Activated CD8-positive, alpha-beta T cell treated with anti-CD3 and anti-CD28 coated beads for 36 hours (primary cell): ENCODE data around the gene LTB. TPM values are rescaled to one million over a fixed set of nuclear protein-coding genes. Genes with fewer than 3 reads are reported as not detected.
"Not testable (repeated sequence)": the region's sequence is repeated elsewhere in the genome, so short reads cannot be mapped to it uniquely, and the experiment has no call there.

ENCODE experiments used
- ATAC-seq: fragments of 200-7000 bp; cut with Tn5 transposase; one replicate; pipeline ENCODE4 v1.10.0; 2021; ENCODE audit warnings: mild to moderate bottlenecking, moderate library complexity
- CTCF ChIA-PET: fragments of 350-600 bp; sonication (Branson Sonifier 250); formaldehyde crosslinking; loops from one replicate; lab custom pipeline; 2021; ENCODE audit warnings: antibody characterized with exemption; lab: Charles Lee
- POLR2A ChIA-PET: fragments of 350-600 bp; sonication (Branson Sonifier 250); formaldehyde crosslinking; loops from one replicate; lab custom pipeline; 2021; ENCODE audit warnings: antibody characterized with exemption; lab: Charles Lee
- DNase-seq: peaks from one replicate; pipeline ENCODE4 v3.0.0-alpha.2; 2020
- H3K27ac Mint-ChIP-seq: one replicate; pipeline ENCODE4 v1.8.0; 2021; ENCODE audit warnings: mild to moderate bottlenecking, mixed read lengths
- H3K27me3 Mint-ChIP-seq: one replicate; pipeline ENCODE4 v1.8.0; 2021; ENCODE audit warnings: mixed read lengths
- H3K36me3 Mint-ChIP-seq: one replicate; pipeline ENCODE4 v1.8.0; 2021; ENCODE audit warnings: low read depth, mixed read lengths
- H3K4me1 Mint-ChIP-seq: one replicate; pipeline ENCODE4 v1.8.0; 2021; ENCODE audit warnings: low read depth, mixed read lengths
- H3K4me3 Mint-ChIP-seq: one replicate; pipeline ENCODE4 v1.8.0; 2021; ENCODE audit warnings: mild to moderate bottlenecking, moderate library complexity, mixed read lengths
- H3K9me3 Mint-ChIP-seq: one replicate; pipeline ENCODE4 v1.8.0; 2021; ENCODE audit warnings: mixed read lengths
- intact Hi-C: fragments of 100-400 bp; cut with micrococcal nuclease; formaldehyde crosslinking; loops from one replicate; pipeline ENCODE4 v1.10.0; 2022
- total RNA-seq, 2 experiments: library from RNA; stranded (reverse); gene quantifications; one replicate each; pipeline ENCODE4 v1.2.3, GENCODE V29; 2021
- TF ChIP-seq, protein P1 (sequence below): fragments of 200-600 bp; IDR thresholded peaks from one replicate; pipeline ENCODE4 v1.8.0; 2022; ENCODE audit warnings: antibody characterized with exemption, mild to moderate bottlenecking

Gene LTB
- total RNA-seq, 2 experiments from 2014 or later, result 368 to 375 TPM

DNA sequence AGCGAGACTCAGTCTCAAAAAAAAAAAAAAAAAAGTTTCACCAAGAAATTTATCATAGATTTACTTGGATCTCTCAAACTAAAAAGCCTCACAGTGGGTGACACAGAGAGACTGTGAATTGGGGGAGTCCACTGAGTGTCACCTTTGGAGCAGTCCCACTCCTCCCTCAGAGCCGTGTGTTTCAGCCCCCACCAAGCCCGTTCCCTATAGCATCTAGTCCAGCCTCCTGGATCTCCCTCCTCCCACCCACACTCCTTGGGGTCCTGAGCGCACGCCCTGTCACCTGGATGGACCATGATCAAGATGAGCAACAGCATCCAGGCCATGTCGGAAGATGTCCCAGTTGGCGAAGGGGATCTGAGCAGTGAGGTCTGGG, 10.2 kb upstream of the LTB start:
- no peaks in the 10 kb centered on the region for H3K27me3 Mint-ChIP-seq
- intact Hi-C loops, result no loop called here
- TF ChIP-seq, protein P1, sequence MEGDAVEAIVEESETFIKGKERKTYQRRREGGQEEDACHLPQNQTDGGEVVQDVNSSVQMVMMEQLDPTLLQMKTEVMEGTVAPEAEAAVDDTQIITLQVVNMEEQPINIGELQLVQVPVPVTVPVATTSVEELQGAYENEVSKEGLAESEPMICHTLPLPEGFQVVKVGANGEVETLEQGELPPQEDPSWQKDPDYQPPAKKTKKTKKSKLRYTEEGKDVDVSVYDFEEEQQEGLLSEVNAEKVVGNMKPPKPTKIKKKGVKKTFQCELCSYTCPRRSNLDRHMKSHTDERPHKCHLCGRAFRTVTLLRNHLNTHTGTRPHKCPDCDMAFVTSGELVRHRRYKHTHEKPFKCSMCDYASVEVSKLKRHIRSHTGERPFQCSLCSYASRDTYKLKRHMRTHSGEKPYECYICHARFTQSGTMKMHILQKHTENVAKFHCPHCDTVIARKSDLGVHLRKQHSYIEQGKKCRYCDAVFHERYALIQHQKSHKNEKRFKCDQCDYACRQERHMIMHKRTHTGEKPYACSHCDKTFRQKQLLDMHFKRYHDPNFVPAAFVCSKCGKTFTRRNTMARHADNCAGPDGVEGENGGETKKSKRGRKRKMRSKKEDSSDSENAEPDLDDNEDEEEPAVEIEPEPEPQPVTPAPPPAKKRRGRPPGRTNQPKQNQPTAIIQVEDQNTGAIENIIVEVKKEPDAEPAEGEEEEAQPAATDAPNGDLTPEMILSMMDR, result no peak
- DNase-seq, result no peak
- peak; percentile 19 for ATAC-seq
- ChIA-PET CTCF (interaction anchor here (1.3 to 38.9 kb wide), 3 partner anchors 21 to 147 kb away, joined by 3 to 2542 read pairs (median 132); partner anchors contain the start of genes AIF1, ATP6V1G2, DDX39B and LST1), POLR2A (interaction anchor here (0.8 to 34.3 kb wide), 6 partner anchors 22 to 68 kb away, joined by 3 to 1181 read pairs (median 4); partner anchors contain the start of genes C6orf47, LST1, LTA and LTB)
- H3K4me1 Mint-ChIP-seq, result peaks cover 59% of the 10 kb centered on the region
- peak overlapping the region; percentile 88 for H3K27ac Mint-ChIP-seq
- no peaks in the 10 kb centered on the region for H3K9me3 Mint-ChIP-seq
- H3K36me3 Mint-ChIP-seq, result peaks cover 13% of the 10 kb centered on the region
- peak overlapping the region; percentile 76 for H3K4me3 Mint-ChIP-seq

DNA sequence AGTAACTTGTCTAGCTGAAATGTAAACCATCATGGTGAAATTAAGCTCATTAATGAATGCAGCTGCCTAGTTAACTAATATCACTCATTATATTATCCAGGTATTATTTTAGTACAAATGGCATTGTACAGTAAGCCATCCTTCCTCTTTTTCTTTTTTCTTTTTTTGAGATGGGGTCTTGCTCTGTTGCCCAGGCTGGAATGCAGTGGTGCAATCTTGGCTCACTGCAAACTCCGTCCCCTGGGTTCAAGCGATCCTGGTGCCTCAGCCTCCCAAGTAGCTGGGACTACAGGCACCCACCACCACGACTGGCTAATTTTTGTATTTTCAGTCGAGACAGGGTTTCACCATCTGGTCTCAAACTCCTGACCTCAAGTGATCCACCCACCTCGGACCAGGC, 8.5 kb upstream of the LTB start:
- POLR2A ChIA-PET, result interaction anchor here (1.1 to 34.3 kb wide), 2 partner anchors 20 to 49 kb away, joined by 3 to 1181 read pairs; partner anchors contain the start of genes DDX39B, LST1, LTA and LTB

DNA sequence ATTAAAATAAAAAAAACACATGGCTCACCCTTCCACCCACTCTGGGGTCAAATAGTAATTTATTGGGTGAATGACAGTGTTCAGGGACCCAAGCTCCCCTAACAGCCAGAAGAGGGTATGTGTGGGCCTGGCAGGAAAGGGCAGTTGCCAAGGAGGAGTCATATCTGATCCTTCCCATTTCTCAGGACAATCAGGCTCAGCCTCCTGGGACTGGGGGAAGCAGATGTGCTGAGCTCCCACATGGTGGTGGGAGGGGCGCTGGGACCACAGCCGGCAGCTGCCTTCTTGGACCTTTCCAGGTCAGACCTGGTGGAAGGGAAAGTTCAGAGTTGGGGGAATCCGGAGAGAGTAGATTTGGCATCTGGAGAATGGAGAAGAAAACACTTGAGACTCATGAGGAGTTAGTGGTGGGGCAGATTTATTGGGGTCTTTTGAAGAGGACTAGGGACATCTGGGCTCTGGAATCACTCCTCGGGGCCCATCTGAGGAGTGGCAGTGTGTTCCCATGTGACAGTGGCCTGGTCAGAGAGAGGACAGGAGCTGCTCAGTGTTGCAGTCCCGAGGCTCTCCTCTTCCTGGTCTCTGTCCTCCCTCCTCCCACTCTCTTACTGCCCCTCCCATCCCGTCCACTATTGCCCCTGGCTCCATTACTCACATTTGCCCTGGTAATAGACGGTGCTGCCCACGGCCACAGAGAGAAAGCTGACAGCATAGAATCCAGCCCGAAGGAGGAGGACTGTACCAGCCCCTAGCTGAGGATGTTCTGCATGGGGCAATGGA, 6.8 kb upstream of the LTB start:
- CTCF ChIA-PET, result interaction anchor here (38.9 to 56.2 kb wide), 2 partner anchors 3 to 28 kb away, joined by 2542 read pairs; partner anchors contain the start of genes ATP6V1G2, DDX39B, LST1 and LTA
- no peak for DNase-seq
- Mint-ChIP-seq H3K4me1 (peaks cover 70% of the 10 kb centered on the region), H3K27ac (peak overlapping the region; percentile 35), H3K9me3 (no peaks in the 10 kb centered on the region), H3K36me3 (peaks cover 19% of the 10 kb centered on the region), H3K27me3 (no peaks in the 10 kb centered on the region), H3K4me3 (peak overlapping the region; percentile 51)
- TF ChIP-seq, protein P1, result no peak
- intact Hi-C loops, result no loop called here
- no peak for ATAC-seq
- POLR2A ChIA-PET, result interaction anchor here (0.7 to 34.3 kb wide), 5 partner anchors 10 to 39 kb away, joined by 3 to 1181 read pairs (median 5); partner anchors contain the start of genes LST1, LTA, LTB and TNF

More for the DNA sequence above, 8.5 kb upstream of the LTB start:
- H3K4me3 Mint-ChIP-seq, H3K9me3 Mint-ChIP-seq, intact Hi-C loops, DNase-seq, H3K27me3 Mint-ChIP-seq, ATAC-seq, H3K27ac Mint-ChIP-seq: not testable (repeated sequence)
- Mint-ChIP-seq H3K4me1 (peaks cover 65% of the 10 kb centered on the region), H3K36me3 (peaks cover 19% of the 10 kb centered on the region)
- CTCF ChIA-PET, result interaction anchor here (1.5 to 38.9 kb wide), 2 partner anchors 8 to 29 kb away, joined by 8 to 2542 read pairs; partner anchors contain the start of genes ATP6V1G2, DDX39B, LST1 and LTA

DNA sequence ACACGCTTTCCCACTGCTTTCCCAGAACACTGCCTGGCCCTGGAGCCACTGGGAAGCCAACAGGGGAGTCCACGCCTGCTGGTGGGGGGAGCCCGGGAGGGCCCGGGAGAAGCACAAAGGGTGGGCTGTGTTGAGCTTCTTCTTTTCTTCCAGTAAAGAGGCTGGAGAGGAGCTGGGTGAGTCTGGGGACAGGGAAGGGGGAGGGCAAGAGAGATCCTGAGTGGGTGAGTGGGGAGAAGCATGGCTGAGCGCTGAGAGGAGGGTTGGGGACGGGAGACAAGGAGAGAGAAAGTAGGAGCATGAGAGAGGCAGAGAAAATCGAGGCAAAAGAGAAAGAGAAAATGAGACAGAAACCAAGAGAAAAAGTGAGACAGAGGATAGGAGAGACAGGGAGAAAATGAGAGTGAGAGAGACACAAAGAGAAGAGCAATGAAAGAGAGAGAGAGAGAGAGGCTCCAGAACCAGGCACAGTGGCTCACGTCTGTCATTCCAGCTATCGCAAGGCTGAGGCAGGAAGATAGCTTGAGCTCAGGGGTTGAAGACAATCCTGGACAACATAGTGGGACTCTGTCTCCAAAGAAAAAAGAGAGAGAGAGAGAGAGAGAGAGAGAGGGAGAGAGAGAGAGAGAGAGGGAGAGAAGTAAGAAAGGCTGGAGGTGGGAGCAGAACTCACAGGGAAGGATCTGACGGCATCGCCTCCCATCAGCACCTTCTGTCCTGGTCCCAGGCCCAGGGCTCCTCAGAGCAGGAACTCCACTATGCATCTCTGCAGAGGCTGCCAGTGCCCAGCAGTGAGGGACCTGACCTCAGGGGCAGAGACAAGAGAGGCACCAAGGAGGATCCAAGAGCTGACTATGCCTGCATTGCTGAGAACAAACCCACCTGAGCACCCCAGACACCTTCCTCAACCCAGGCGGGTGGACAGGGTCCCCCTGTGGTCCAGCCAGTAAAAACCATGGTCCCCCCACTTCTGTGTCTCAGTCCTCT, 5.9 kb upstream of the LTB start:
- Mint-ChIP-seq H3K36me3 (peaks cover 20% of the 10 kb centered on the region), H3K9me3 (no peaks in the 10 kb centered on the region), H3K4me1 (peaks cover 67% of the 10 kb centered on the region), H3K27ac (peak overlapping the region; percentile 96), H3K4me3 (peak overlapping the region; percentile 76), H3K27me3 (no peaks in the 10 kb centered on the region)
- ChIA-PET CTCF (interaction anchor here (1.4 to 56.2 kb wide), 3 partner anchors 4 to 93 kb away, joined by 3 to 2542 read pairs (median 2542); partner anchors contain the start of genes ATP6V1G2, DDX39B, LST1 and LTA), POLR2A (interaction anchor here (0.5 to 35.7 kb wide), 10 partner anchors 4 to 208 kb away, joined by 3 to 1181 read pairs (median 4); partner anchors contain the start of genes ATP6V1G2, DDX39B, GPANK1 and LST1)
- intact Hi-C loops, result no loop called here
- ATAC-seq (peak; percentile 13), DNase-seq (no peak)
- TF ChIP-seq, protein P1, result no peak
